GM19328 (cell line): ENCODE measurements around the gene CDKN2A.

Experiments used
- ATAC-seq: cut with Tn5 transposase; IDR thresholded peaks from one replicate; pipeline ENCODE4 v1.9.1; 2021; ENCODE audit warnings: mild to moderate bottlenecking, moderate library complexity; ENCODE audit not compliant: unreplicated experiment

The CDKN2A gene

DNA sequence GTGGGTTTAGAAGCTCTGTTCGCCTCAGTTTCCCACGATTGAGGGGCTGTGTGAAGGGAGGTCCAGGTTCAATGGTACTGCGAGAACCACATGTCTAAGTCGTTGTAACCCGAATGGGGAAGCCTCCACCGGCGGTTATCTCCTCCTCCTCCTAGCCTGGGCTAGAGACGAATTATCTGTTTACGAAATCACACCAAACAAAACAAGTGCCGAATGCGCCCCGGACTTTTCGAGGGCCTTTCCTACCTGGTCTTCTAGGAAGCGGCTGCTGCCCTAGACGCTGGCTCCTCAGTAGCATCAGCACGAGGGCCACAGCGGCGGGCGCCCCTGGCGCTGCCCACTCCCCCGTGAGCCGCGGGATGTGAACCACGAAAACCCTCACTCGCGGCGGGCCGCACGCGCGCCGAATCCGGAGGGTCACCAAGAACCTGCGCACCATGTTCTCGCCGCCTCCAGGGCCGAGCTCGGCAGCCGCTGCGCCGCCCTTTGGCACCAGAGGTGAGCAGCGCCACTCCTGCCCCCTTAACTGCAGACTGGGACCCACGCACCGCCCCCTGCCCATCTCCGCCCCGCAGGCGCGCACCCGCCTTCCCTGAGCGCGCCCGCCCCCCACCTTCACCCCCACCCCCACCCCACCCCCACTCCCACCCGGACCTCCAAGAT lies at the start of gene CDKN2A:
TSS of gene CDKN2A (minus strand) at position 500 of the 663 bp plus-strand sequence.
- ATAC-seq: peak; percentile 35

DNA sequence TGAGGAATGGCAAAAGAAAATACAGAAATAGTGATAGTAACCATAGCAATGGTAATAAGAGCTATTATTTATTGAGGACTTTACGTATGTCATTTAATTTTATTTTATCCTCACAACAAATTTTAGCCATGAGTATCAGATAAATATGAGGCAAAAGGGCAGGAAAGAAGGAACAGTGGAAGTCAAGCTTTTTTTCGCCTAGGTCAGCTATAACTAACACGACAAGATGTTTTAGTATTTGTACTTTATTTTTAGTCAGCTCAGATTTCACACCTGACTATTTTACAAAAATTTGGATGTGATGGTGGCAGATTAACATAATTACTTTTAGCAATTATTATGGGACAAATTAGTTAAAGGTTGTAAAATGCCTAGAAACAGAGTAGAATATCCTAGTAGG lies 49.7 kb upstream of the CDKN2A start:
- ATAC-seq: no peak

DNA sequence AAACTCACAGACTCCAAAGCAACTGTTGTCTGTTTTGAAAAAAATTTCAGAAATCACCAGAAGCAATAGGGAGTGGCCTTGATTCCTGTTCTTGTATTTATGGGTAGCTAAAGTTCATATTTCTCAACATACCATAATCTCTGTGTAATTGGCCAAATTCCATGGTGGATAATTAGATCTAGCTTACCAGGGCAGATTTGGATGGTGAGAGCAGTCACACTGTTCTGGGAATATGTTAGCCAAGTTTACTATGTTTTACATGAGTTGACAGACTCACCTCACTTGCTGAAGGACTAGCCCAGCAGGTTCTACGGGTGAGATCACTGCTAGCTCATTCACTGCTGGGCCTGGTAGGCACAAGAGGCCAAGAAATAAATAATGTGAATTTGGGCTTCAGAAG lies 47.6 kb upstream of the CDKN2A start:
- ATAC-seq: no peak

DNA sequence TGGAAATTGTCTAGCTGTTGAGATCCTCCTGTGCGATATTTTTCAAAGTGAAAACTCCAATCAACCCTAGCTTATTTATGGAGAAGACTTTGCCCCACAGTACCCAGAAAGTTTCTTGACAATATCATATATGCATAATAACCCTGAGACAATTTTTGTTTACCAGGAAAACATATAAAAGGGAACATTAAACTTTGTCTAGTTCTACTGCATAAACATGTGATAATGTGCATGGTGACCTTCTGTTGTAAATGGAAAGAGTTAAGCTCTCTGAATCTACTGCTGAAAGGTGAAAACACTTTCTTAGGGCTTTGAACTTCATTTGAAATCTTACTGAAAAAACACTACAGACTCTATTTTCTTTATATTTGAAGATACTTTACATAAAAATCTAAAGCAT lies 47.2 kb upstream of the CDKN2A start:
- no peak for ATAC-seq

DNA sequence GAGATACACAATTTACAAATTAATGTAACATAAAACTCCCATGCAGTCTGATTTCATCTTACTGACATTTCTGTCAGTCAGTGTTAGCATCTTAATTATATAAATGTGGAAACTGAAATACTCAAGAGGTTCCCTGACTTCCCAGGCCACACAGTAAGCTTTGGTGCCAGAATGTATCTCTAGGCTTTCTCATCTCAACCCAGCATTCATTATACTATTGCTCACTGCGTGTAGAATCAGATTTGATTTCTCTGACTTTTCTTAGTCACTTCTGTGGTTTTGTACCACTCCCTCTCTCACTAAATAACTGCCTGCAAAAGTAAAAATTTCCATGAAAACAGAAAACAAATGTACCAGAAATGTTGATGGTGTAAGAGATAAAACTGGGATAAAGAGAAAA lies 46.6 kb upstream of the CDKN2A start:
- no peak for ATAC-seq

DNA sequence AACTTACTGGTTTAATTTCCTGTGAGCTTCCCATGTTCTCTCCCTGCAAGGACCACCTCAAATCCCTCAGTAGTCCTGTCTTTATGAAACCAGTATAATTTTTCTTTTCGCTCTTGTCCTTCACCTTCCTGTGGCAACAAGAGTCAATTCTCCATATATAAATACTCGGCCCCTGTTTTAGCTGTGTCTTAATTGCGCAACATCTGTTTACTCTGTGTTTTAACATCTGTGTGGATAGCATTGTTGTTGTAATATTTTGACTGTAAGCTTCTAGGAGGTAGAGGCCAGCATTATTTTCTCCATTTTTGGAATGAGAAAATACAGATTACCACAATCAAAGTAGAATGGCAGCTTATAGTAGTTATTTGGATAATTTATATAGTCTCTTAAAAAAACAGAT lies 45.1 kb upstream of the CDKN2A start:
- no peak for ATAC-seq

DNA sequence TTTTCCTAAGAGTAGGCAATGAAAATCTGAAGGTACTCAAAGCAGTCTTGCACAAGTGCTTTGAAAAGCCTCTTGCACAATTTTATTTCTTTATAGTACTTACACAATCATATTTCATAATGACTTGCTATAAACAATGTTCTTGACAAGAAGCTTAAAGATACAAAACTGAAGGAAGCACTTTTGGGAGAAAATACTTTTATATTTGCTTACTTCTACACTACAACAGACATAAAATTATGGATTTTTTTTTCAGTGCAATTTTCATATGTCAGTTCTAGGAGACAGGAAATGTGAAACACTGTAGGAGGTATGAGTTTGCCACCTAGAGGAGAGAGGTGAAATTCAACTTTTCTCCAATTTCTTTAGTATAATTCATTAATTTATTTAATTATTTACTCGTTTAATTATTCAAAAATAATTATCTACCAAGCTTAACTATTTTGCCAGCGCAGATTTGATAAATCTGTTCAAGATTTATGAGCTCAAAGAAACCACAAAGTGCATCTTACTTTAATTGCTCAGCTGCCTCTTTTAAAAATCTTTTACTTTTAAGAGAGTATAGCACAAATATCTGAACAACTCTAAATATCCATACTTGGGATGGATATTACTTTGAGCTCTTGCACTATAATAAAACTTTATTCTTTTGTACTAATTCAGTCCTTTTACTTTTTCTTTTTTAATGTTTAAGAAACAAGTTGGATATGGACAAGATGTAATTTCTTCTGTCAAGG lies 43.9 kb upstream of the CDKN2A start:
- ATAC-seq: no peak

DNA sequence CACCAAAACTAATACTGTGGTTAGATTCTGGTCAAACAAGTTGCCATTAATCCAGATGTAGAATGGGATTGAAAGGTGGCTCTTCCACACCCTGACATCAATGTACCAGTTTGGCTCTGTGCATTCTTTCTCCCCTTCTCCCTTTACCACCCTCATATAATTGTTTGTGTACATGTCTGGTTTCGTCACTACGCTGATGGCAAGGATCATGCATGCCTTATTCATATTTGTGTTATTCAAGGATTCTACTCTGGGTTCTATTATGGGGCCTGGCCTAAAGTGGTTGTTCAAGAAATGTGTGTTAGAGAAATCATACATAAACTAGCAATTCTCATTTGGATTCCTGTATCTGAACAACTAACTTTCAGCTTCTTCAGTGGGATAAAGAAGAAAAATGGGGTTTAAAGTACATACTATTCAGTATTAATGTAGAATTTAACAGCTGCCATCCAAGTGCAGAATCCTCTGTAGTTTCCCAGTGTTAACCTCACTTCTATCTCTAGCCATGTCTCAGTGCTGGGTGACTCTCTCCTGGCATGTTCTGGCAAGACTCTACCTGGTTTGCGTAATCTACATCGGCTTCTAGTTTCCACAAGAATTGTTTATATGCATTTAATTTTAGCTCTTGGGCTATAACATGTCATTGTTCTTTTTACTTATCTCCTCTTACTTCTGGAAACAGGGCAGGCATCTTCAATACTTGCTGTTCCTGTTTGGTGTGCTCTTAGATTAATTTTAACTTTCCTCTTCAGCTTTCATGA lies 42.9 kb upstream of the CDKN2A start:
- ATAC-seq: no peak

DNA sequence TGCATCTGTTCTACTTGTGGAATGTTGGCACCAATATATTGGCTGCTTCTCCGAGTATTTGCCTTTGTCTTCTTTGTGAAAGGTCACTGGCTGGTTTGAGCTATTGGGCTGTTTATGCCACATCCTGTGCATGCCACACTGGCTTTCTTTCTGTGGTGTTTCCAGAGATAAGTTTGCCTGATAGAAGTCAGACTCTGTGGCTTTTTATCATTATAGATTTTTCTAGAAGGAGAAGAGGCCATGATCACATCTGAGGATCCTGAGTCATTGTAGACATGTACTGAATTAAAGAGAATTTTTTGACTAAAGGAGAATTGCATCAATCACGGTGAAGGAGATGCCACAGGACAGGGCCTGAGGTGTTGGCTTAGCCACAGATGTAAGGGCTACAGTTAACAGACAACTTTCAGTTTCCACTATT lies 41.4 kb upstream of the CDKN2A start:
- ATAC-seq: no peak

DNA sequence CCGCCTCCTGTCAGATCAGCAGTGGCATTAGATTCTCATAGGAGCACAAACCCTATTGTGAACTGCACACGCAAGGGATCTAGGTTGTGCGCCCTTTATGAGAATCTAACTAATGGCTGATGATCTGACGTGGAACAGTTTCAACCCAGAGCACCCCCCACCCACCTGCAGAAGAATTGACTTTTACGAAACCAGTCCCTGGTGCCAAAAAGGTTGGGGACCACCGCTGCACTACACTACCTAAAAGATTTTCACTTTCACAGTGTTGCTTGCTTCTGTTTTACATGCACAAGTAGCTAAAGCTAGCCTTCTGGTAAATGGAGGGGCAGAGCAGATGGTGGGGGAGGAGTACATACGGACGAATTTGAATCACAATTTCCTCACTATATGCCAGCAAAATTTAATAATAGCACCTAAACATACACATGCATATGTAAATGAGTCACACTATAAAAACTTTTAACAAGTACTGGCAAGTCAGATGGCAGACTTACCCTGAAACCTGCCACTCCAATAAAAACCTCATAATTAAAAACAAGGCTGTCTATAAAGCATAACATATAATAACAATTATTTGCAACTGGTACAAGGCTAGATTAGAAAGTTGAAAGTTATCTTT lies 38.9 kb upstream of the CDKN2A start:
- no peak for ATAC-seq

DNA sequence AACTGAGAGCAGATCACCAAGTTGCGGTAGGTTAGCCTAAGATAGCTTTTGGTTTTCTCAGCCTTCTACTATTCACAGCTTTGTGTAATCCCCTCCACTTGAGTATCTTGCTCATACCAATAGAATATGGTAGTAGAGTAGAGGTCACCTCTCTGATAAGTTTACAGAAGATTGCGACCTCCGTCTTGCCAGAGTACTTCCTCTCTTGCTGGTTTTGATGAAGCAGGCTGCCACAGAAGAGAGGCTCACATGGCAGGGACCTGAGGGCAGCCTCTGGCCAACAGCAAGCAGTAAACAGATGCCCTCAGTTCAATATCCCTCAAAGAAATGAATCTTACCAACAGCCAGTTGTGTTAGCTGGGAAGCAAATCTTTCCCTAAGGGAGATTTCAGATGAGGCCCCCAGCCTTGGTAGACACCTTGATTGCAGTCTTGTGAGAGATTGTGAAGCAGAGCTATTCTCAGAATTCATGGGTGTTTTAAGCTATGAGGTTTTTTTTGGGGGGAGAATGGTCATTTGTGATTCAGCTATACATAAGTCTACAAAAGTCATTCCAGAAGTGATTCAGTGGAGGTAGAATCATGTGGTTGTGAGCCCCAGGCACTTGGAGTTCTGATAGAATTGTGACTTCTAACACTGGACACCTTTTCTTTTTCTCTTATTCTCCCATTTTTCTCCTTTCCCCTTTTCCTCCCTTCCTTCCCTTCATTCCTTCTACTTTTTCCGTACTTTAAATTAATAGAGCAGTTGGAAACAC lies 37.6 kb upstream of the CDKN2A start:
- no peak for ATAC-seq

DNA sequence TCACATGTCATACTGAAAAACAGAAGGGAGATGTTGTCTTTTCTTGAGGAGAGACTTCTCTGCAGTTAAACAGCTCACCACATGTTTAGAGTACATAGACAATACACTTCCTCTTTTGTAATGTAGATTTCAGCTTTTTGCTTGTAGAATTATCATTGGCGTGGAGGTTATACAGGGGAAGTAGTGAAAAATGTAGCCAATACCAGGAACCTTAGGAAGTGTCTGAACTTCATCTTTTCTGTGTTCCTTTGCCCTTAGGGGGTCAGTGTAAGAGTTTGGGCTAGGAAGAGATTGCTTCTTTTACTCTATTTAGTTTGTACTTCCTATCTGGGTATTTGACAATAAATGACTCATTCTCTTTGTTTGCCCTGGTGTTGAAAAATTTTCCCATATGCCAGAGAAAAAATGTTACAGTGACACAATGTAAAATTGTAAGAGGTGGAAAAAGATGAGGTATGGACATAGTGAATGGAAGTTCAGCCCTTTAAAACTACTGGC lies 36.0 kb upstream of the CDKN2A start:
- peak; percentile 62 for ATAC-seq

DNA sequence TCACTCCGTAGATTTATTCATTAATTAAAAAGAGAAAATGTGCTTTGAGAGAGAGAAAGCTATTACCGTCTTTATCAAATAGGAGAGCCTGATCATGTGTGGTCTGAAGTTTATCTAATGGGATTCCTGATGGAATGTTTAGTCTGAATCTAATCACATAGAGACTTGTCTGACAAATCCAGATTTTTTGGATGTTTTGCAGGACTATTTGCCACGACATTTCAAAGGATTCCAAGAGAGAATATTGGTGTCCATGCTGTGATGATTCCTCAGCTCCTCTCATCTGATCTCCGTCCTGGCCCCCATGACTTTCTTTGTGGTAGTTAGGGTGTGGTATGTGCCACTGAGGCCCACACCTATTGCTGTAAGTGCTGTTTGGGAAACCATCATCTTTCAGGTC lies 35.0 kb upstream of the CDKN2A start:
- ATAC-seq: no peak

DNA sequence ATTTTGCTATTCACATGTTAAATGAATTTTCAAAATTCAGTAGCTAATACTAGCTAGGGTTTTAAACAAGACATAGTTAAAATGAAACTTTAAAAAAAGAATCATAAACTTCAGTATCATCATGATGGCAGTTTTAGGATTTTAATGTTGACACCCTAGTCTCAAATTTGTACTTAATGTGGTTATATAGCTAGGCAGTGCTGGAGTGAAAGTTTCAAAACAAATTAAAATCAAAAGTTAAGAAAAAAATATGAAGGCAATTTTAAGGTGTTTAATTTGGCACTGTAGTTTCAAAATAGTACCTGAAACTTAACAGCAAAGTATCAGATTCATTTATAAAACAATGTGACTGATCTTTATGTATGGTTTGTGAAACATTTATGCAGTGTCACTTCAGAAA lies 34.2 kb upstream of the CDKN2A start:
- no peak for ATAC-seq

DNA sequence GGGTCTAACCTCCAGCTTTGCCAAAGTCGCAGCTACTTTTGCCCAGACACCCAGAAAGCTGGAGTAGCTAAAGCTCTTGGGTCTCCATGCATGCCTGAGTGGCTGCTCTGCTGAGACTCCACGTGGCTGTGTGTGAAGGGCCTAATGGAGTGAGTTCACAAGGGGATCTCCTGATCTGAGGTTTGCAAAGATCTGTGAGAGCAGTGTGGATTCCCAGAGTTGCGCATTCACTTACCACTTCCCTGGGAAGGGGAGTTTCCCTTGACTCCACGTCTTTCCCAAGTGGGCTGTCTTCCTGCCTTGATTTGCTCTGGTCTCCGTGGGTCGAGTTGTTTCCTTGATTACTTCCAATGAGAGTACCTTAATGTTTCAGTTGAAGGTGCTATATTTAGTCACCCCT lies 32.5 kb upstream of the CDKN2A start:
- ATAC-seq: no peak

DNA sequence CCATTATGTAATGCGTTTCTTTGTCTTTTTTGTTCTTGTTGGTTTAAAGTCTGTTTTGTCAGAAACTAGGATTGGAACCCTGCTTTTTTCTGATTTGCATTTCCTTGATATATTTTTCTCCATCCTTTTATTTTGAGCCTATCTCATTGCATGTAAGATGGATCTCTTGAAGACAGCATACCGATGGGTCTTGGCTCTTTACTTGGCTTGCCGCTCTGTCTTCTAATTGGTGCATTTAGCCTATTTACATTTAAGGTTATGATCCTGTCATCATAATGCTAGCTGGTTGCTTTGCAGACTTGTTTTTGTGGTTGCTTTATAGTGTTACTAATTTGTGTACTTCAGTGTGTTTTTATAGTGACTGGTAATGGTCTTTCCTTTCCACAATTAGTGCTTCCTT lies 28.2 kb upstream of the CDKN2A start:
- ATAC-seq: no peak

DNA sequence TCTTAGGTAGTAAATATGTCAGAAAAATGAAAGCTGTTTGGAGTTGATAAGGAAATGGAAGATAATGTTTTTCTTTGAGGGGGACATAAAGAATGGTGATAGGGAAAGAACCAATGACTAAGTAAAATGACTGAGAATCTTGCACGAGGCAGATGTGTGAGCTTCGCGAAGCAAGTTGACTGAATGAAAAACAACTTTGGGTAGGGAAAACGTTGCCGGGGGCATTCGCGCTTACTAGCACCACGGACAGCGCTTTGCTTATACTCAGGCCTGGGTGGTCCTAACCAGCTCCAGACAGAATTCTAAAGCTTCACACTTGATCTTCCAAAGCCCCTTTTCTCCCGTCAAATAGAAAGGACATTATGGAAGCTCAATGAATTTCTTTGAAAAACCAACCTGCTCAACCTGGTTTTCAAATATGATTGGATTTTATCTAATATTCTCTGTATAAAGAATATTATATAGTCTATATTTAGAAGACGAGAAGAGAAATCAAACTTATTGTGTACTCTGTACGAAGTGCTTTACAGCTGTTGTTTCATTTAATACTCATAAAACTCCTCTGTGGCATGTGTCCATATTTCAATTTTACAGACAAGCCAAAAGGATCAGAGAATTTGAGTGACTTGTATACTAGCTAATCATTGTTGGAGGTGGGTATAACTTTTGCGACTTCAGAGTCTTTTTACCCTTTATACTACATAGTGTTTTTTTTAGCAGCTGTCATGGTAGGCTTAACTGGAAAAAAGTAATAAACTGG lies 16.9 kb upstream of the CDKN2A start:
- ATAC-seq: no peak

DNA sequence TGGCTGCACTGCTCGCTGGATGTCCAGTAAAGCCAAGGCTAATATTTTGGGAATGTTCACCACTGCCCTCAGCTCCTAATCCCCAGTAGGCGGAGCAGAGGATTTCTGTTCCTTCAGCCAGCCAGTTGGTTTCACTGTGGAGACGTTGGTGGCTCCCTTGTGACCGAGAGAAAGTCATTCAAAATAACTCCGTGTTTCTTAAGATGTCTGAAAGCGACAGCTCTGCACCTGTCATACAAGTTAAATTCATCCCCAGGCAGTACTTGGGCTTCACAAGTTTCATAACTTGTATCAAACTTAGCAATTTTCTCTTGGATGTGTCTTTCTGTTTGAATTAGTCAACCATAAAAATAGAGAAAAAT lies 15.3 kb upstream of the CDKN2A start:
- peak; percentile 47 for ATAC-seq

DNA sequence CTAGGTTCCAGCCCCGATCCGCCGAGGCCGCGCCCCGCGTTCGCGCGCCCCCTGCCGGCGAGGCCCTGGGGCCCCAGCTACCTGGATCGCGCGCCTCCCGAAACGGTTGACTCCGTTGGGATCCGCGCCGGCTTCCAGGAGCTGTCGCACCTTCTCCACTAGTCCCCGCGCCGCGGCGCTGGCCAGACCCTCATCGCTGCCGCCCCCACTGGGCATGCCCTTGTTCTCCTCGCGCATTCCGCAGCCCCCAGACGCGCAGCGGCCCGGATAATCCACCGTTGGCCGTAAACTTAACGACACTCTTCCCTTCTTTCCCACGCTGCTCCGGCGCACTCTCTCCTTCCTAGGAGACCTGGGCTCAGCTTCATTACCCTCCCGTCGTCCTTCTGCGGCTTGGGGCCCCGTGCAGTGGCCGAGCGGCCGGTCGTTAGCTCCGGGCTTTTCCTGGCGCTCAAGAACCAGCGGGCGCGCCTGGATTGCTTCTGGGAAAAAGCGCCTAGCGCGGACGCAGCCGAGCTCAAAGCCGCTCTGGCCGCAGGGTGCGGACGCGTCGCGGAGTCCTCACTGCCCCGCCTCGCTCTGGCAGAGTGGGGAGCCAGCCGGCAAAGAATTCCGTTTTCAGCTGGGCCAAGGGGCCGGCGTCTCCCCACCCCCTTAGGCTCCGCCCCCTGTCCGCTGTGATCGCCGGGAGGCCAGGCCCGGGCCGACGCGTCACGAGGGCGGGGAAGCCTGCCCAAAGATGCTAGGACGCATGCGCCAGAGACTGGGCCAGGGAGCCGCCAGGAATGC lies 14.7 kb upstream of the CDKN2A start, which contains the start of gene CDKN2B:
TSS of gene CDKN2B (minus strand) at position 589 of the 789 bp plus-strand sequence. CDS start at position 237, 352 bp downstream.
- peak; percentile 93 for ATAC-seq
